Testis (tissue), 2 donors: Measurements from ENCODE around the gene BTN1A1.

ENCODE experiments used
- CTCF ChIP-seq, 3 experiments: fragments of 450-650 bp in 2 of 3; fragments of 200-600 bp in 1 of 3; sonication (generic) in 1 of 3; IDR thresholded peaks; one replicate each; pipeline ENCODE4 v1.5.1; 2016 to 2019; ENCODE audit warnings: antibody characterized with exemption in 3 of 3, mild to moderate bottlenecking in 2 of 3, moderate library complexity in 1 of 3
- POLR2A ChIP-seq: fragments of 450-650 bp; IDR thresholded peaks from one replicate; pipeline ENCODE4 v1.6.1; 2017; ENCODE audit warnings: antibody characterized with exemption, mild to moderate bottlenecking, moderate library complexity

GRCh38 chr6:26455357-26455970, 44.6 kb upstream of the BTN1A1 start:
- TF ChIP-seq POLR2A (no peak), CTCF (IDR thresholded peaks at IDR 0.05) (no peak)
